Adrenal gland (tissue), 5 donors: ENCODE measurements around the gene COL1A1.

Experiments used
- CTCF ChIP-seq, 6 experiments: fragments of 450-650 bp in 4 of 6; fragments of 200-600 bp in 2 of 6; sonication (generic) in 1 of 6; IDR thresholded peaks; 1 replicate in 5 of 6; 2 replicates in 1 of 6; pipeline versions ENCODE4 v1.5.1 to v1.8.0; 2016 to 2021; ENCODE audit warnings: antibody characterized with exemption in 6 of 6, mild to moderate bottlenecking in 2 of 6, moderate library complexity in 1 of 6
- POLR2A ChIP-seq, 2 donors: fragments of 450-650 bp; IDR thresholded peaks; one replicate each; pipeline ENCODE4 v1.6.1; 2017; ENCODE audit warnings: antibody characterized with exemption in 2 of 2, mild to moderate bottlenecking in 2 of 2, moderate library complexity in 1 of 2
- donor health status: DM: no; HTN: no; CAD: no.

- TF ChIP-seq CTCF (IDR thresholded peaks at IDR 0.05) (no peak), POLR2A (IDR thresholded peaks at IDR 0.05) (no peak)
These were observed 34.1 kb downstream of the COL1A1 start for GRCh38 chr17:50167371-50167770.
